Loucy (cell line): ENCODE results near the gene SPECC1.
A peak's percentile ranks its signal among the peaks of the same experiment; 100 is the strongest.

Experiments
- H2AFZ ChIP-seq: fragments of 200-600 bp; sonication (generic); 2 replicates; pipeline ENCODE4 v1.6.0; 2016; ENCODE audit warnings: antibody characterized with exemption, mild to moderate bottlenecking, low read length, moderate library complexity
- H3F3A ChIP-seq: fragments of 200-600 bp; 2 replicates; pipeline ENCODE4 v1.6.0; 2016; ENCODE audit warnings: antibody characterized with exemption, low read depth, mild to moderate bottlenecking
- H3K27me3 ChIP-seq: fragments of 200-600 bp; sonication (generic); 2 replicates; pipeline ENCODE4 v1.6.1; 2014; ENCODE audit warnings: low read length, mild to moderate bottlenecking; ENCODE audit not compliant: insufficient read depth, poor library complexity, severe bottlenecking
- H3K36me3 ChIP-seq: fragments of 200-600 bp; sonication (generic); 2 replicates; pipeline ENCODE4 v1.6.1; 2016; ENCODE audit warnings: low read length; ENCODE audit not compliant: insufficient read depth
- H3K4me1 ChIP-seq: fragments of 200-600 bp; sonication (generic); 2 replicates; pipeline ENCODE4 v1.5.1; 2014; ENCODE audit warnings: low read length, mild to moderate bottlenecking; ENCODE audit not compliant: insufficient read depth, poor library complexity, severe bottlenecking
- H3K4me2 ChIP-seq: fragments of 200-600 bp; sonication (generic); 2 replicates; pipeline ENCODE4 v1.6.0; 2014; ENCODE audit warnings: antibody characterized with exemption, low read length, low read depth, mild to moderate bottlenecking; ENCODE audit not compliant: poor library complexity, severe bottlenecking
- H3K4me3 ChIP-seq: fragments of 200-600 bp; sonication (generic); 2 replicates; pipeline ENCODE4 v1.5.1; 2014; ENCODE audit warnings: low read length, mild to moderate bottlenecking, mixed read lengths; ENCODE audit not compliant: poor library complexity, severe bottlenecking
- H3K79me2 ChIP-seq: fragments of 200-600 bp; sonication (generic); 2 replicates; pipeline ENCODE4 v1.6.1; 2014; ENCODE audit warnings: low read length; ENCODE audit not compliant: insufficient read depth
- H3K9ac ChIP-seq: fragments of 200-600 bp; sonication (generic); 2 replicates; pipeline ENCODE4 v1.6.0; 2014; ENCODE audit warnings: mild to moderate bottlenecking, low read depth, low read length, moderate library complexity; ENCODE audit not compliant: poor library complexity, severe bottlenecking
- H3K9me2 ChIP-seq: fragments of 200-600 bp; sonication (generic); replicated peaks from 2 replicates; pipeline ENCODE4 v1.6.1; 2016; ENCODE audit warnings: low read depth, low read length, mixed read lengths
- H3K9me3 ChIP-seq: fragments of 200-600 bp; sonication (generic); 2 replicates; pipeline ENCODE4 v1.6.1; 2014; ENCODE audit warnings: mild to moderate bottlenecking, antibody characterized with exemption, low read length, low read depth; ENCODE audit not compliant: insufficient read depth
- H4K20me1 ChIP-seq: fragments of 200-600 bp; sonication (generic); 2 replicates; pipeline ENCODE4 v1.6.0; 2014; ENCODE audit warnings: antibody characterized with exemption, low read length, mild to moderate bottlenecking; ENCODE audit not compliant: insufficient read depth, poor library complexity, severe bottlenecking
- CTCF ChIP-seq: fragments of 200-600 bp; sonication (generic); conservative IDR thresholded peaks from 2 replicates; pipeline ENCODE4 v1.5.1; 2014; ENCODE audit warnings: mild to moderate bottlenecking, antibody characterized with exemption, low read length
- EZH2phosphoT487 ChIP-seq: fragments of 200-600 bp; IDR thresholded peaks from 2 replicates; pipeline ENCODE4 v1.6.1; 2018; ENCODE audit warnings: antibody characterized with exemption, mild to moderate bottlenecking, moderate library complexity, borderline replicate concordance

SPECC1 gene

GRCh38 chr17:20202141-20202621 is 193.0 kb downstream of the SPECC1 start:
- peaks cover 34% of the 10 kb centered on the region for H3K4me1 ChIP-seq
- no peaks in the 10 kb centered on the region for H4K20me1 ChIP-seq
- H3K27me3 ChIP-seq: no peaks in the 10 kb centered on the region
- no peak overlapping the region for H3K4me2 ChIP-seq
- no peaks in the 10 kb centered on the region for H3F3A ChIP-seq
- H3K79me2 ChIP-seq: no peaks in the 10 kb centered on the region
- 0 out of 2 replicates have a peak, but pooled peaks cover under 1% of the 10 kb centered on the region for H3K9me3 ChIP-seq
- H2AFZ ChIP-seq: no peak overlapping the region
- no peak overlapping the region for H3K4me3 ChIP-seq
- no peak for TF ChIP-seq EZH2phosphoT487
- TF ChIP-seq CTCF: no peak
- H3K36me3 ChIP-seq: 0 out of 2 replicates have a peak, but pooled peaks cover 5% of the 10 kb centered on the region
- no peak overlapping the region for H3K9ac ChIP-seq
- H3K9me2 ChIP-seq: no peaks in the 10 kb centered on the region

- Histone ChIP-seq H4K20me1 (no peaks in the 10 kb centered on the region), H3K4me1 (peaks cover 34% of the 10 kb centered on the region), H3K79me2 (no peaks in the 10 kb centered on the region), H2AFZ (no peak overlapping the region), H3K36me3 (0 out of 2 replicates have a peak, but pooled peaks cover 5% of the 10 kb centered on the region), H3K4me3 (no peak overlapping the region), H3K9me3 (no peaks in the 10 kb centered on the region), H3K27me3 (no peaks in the 10 kb centered on the region), H3K4me2 (no peak overlapping the region), H3F3A (no peaks in the 10 kb centered on the region), H3K9ac (no peak overlapping the region), H3K9me2 (no peaks in the 10 kb centered on the region)
- TF ChIP-seq EZH2phosphoT487: no peak
- no peak for TF ChIP-seq CTCF
Measured at GRCh38 chr17:20203018-20203417, 193.9 kb downstream of the SPECC1 start.

GRCh38 chr17:20203761-20204263 is 194.7 kb downstream of the SPECC1 start:
- H3K79me2 ChIP-seq: no peaks in the 10 kb centered on the region
- peaks cover 34% of the 10 kb centered on the region for H3K4me1 ChIP-seq
- no peaks in the 10 kb centered on the region for H3K27me3 ChIP-seq
- H3K36me3 ChIP-seq: 0 out of 2 replicates have a peak, but pooled peaks cover 5% of the 10 kb centered on the region
- no peak overlapping the region for H3K4me3 ChIP-seq
- no peaks in the 10 kb centered on the region for H3K9me3 ChIP-seq
- TF ChIP-seq EZH2phosphoT487 (no peak), CTCF (no peak)
- no peak overlapping the region for H2AFZ ChIP-seq
- H4K20me1 ChIP-seq: no peaks in the 10 kb centered on the region
- H3F3A ChIP-seq: no peaks in the 10 kb centered on the region
- H3K9me2 ChIP-seq: no peaks in the 10 kb centered on the region
- peak overlapping the region; percentile 22 for H3K4me2 ChIP-seq
- H3K9ac ChIP-seq: no peak overlapping the region
